Heart right ventricle (tissue), 16 donors: Measurements from ENCODE around the gene CORIN. TPM values are rescaled to one million over a fixed set of nuclear protein-coding genes. Genes with fewer than 3 reads are reported as not detected.

Experiments used
- ATAC-seq, 8 donors: fragments of 200-7000 bp; cut with Tn5 transposase; one replicate each; pipeline ENCODE4 v1.9.1; 2020; ENCODE audit warnings: mild to moderate bottlenecking in 8 of 8, moderate library complexity in 8 of 8, moderate number of reproducible peaks in 1 of 8
- DNase-seq, 2 donors: peaks; one replicate each; pipeline ENCODE4 v3.0.0-alpha.2; 2020
- H3K27ac ChIP-seq, 10 donors: fragments of 200-600 bp; sonication (generic) in 2 of 10; one replicate each; pipeline versions ENCODE4 v1.5.0 to v1.8.0; 2020 to 2022; ENCODE audit warnings: mild to moderate bottlenecking in 3 of 10
- H3K27me3 ChIP-seq, 7 donors: fragments of 200-600 bp; one replicate each; pipeline ENCODE4 v1.8.0; 2021 to 2022; ENCODE audit warnings: mild to moderate bottlenecking in 2 of 7
- H3K36me3 ChIP-seq, 9 donors: fragments of 200-600 bp; sonication (generic) in 1 of 9; one replicate each; pipeline versions ENCODE4 v1.5.0 to v1.8.0; 2020 to 2022; ENCODE audit warnings: mild to moderate bottlenecking in 2 of 9
- H3K4me1 ChIP-seq, 9 donors: fragments of 200-600 bp; sonication (generic) in 1 of 9; one replicate each; pipeline versions ENCODE4 v1.5.0 to v1.8.0; 2020 to 2022; ENCODE audit warnings: mild to moderate bottlenecking in 4 of 9
- H3K4me3 ChIP-seq, 10 donors: fragments of 200-600 bp; sonication (generic) in 2 of 10; one replicate each; pipeline versions ENCODE4 v1.5.0 to v1.8.0; 2020 to 2022; ENCODE audit warnings: mild to moderate bottlenecking in 7 of 10, moderate library complexity in 2 of 10
- H3K9me3 ChIP-seq, 11 donors: fragments of 200-600 bp in 10 of 11; sonication (generic) in 2 of 11; one replicate each; pipeline versions ENCODE4 v1.5.0 to v1.8.0; 2013 to 2022; ENCODE audit warnings: mild to moderate bottlenecking in 2 of 11, control low read depth in 1 of 11, moderate library complexity in 1 of 11
- WGBS, 2 donors: extraction: QIAGEN DNeasy Blood & Tissue Kit; methylation state at CpG; one replicate each; pipeline ENCODE4 v1.1.7; 2013; ENCODE audit warnings: inconsistent platforms in 1 of 2; 5-methylcytosine and 5-hydroxymethylcytosine counted together
- intact Hi-C, 10 donors: fragments of 100-400 bp; cut with DNase I; formaldehyde crosslinking; loops; one replicate each; pipeline versions ENCODE4 v1.11.1 to v1.14.2; 2022
- polyA plus RNA-seq, 2 donors: library from polyadenylated mRNA; stranded (reverse); fragments of 200-250 nt; gene quantifications; one replicate each; pipeline ENCODE4 v1.2.3, GENCODE V29; 2013
- total RNA-seq, 10 donors: library from RNA; stranded (reverse); fragmentation: NEBNext Ultra II Directional in 3 of 10; extraction: Animal tissue kit (Norgen Biotek cat#: 25700) in 3 of 10; gene quantifications; one replicate each; pipeline versions ENCODE4 v1.2.1 to v1.2.4, GENCODE V29; 2021 to 2023
- TF ChIP-seq, protein P1 (sequence below), 9 donors: fragments of 200-600 bp; sonication (generic) in 2 of 9; IDR thresholded peaks; one replicate each; pipeline versions ENCODE4 v1.5.0 to v1.8.0; 2021 to 2022; ENCODE audit warnings: antibody characterized with exemption in 9 of 9, mild to moderate bottlenecking in 5 of 9, moderate library complexity in 1 of 9
- donor health status: Arrhythmogenic right ventricular cardiomyopathy.
- donor health status: ischemic (EF 13 %, LVEDD 7.1; RV severe dilation, severe dysfunction).
- donor health status: healthy with polysubstance abuse.
- donor health status: DM: no; HTN: yes; CAD: no.
- donor health status: DM: no; HTN: no; CAD: no.
- donor health status: ischemic (EF 25% LVEDD 6.9; RV normal size, moderate dysfunction).
- donor health status: ischemic (EF 25% LVEDD 5.7; RV mildly dilated, moderate dysfunction).
- donor health status: healthy.
- donor health status: DM: yes; HTN: yes; CAD: no.
- donor health status: Ischemic cardiomyopathy.
- donor health status: ischemic (EF 35%, LVEDD 5.7; RV mildly dilated, moderate dysfunction).
- donor health status: nonischemic (EF 11% LVEDD 7.7; RV severe dilation, severe dysfunction).
- donor health status: DM: yes; HTN: yes; CAD: no.
- donor health status: PGD.
- donor health status: ischemic (EF 29% LVEDD 5.4; RV normal size, mild dysfunction).
- donor health status: nonischemic (EF 23%, LVEDD 6.1; RV moderate dilation, normal function).

The CORIN gene
- total and polyA plus RNA-seq, 12 donors, result 8.4 to 159 (median 70.2) TPM

DNA sequence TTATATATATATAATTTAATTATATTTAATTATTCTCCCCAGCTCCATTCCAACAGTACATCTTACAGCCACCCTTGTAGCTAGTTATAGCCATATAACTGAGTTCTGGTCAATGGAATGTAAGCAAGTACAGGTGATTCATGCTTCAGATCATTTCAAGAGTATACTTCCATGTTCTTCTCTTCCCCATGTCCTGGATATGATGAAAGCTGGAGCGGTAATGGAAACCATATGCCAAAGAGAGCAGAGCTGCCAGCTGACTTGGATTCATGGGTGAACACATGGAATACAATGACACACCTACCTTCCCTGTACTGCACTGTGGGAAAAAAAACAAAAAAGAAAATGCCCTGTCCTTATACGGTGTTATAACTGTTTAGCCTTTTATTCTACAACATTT lies 17.5 kb upstream of the CORIN start:
- Histone ChIP-seq H3K27me3 (no peaks in the 10 kb centered on the region), H3K4me3 (no peak overlapping the region), H3K36me3 (peaks cover 0 to 35% (median 4%) of the 10 kb centered on the region in 9 donors), H3K27ac (peak overlapping the region in 1 of 10 donors; percentile 42), H3K4me1 (peaks cover 0 to 21% (median 6%) of the 10 kb centered on the region in 9 donors), H3K9me3 (no peaks in the 10 kb centered on the region)
- DNase-seq (no peak), ATAC-seq (peak in 1 of 8 donors; percentile 55)
- TF ChIP-seq, protein P1, sequence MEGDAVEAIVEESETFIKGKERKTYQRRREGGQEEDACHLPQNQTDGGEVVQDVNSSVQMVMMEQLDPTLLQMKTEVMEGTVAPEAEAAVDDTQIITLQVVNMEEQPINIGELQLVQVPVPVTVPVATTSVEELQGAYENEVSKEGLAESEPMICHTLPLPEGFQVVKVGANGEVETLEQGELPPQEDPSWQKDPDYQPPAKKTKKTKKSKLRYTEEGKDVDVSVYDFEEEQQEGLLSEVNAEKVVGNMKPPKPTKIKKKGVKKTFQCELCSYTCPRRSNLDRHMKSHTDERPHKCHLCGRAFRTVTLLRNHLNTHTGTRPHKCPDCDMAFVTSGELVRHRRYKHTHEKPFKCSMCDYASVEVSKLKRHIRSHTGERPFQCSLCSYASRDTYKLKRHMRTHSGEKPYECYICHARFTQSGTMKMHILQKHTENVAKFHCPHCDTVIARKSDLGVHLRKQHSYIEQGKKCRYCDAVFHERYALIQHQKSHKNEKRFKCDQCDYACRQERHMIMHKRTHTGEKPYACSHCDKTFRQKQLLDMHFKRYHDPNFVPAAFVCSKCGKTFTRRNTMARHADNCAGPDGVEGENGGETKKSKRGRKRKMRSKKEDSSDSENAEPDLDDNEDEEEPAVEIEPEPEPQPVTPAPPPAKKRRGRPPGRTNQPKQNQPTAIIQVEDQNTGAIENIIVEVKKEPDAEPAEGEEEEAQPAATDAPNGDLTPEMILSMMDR (IDR thresholded peaks at IDR 0.05), result no peak
- intact Hi-C loops, result no loop called here
- 95 to 98% methylated on average over 2 of the region's 2 CpGs for WGBS, 2 donors

DNA sequence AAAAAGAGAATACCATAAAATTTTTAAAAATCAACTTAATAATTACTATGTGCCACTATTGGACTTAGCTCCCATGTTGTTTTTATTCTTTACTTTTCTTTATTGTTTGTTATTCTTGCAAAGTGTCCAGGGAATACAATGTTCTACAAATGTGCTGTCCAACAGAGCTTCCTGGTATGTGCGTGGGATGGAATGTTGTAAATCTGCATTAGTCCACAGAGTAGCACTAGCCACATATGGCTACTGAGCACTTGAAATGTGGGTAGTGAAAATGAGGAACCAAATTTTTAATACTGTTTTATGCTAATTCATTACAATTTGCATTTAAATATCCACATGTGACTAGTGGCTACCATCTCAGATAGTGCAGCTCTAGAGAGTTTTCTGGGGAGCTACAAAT lies 14.3 kb upstream of the CORIN start:
- H3K27me3 ChIP-seq, result no peaks in the 10 kb centered on the region
- H3K9me3 ChIP-seq, result no peaks in the 10 kb centered on the region
- TF ChIP-seq, protein P1 (IDR thresholded peaks at IDR 0.05), result no peak
- ATAC-seq (peak in 4 of 8 donors; percentile 34 to 95 (median 72)), DNase-seq (no peak)
- H3K36me3 ChIP-seq, result peaks cover 0 to 58% (median 5%) of the 10 kb centered on the region in 9 donors
- H3K4me1 ChIP-seq, result peaks cover 0 to 21% (median 6%) of the 10 kb centered on the region in 9 donors
- no peak overlapping the region for H3K4me3 ChIP-seq
- intact Hi-C loops, result no loop called here
- WGBS, 2 donors, result 44 to 46% methylated on average over 1 of the region's 1 CpG
- peak overlapping the region in 1 of 10 donors; percentile 42 for H3K27ac ChIP-seq

DNA sequence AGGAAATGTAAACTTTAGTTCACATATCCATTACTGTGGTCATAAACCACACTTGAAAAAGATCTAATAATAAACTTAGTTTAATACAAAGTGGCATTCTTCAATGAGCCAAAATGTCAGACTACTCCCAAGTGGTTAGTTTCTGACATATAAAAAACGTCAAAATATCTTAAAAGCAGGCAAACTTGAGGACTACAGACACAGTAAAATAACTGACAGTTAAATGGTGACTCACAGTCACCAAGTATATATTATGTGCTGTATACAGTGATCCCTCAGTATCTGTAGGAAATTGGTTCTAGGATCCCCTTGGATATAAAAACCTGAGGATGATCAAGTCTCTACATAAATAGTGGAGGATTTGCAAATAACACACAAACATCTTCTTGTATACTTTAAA lies 11.6 kb upstream of the CORIN start:
- H3K4me1 ChIP-seq, result peaks cover 0 to 21% (median 6%) of the 10 kb centered on the region in 9 donors
- no peaks in the 10 kb centered on the region for H3K9me3 ChIP-seq
- no peak overlapping the region for H3K4me3 ChIP-seq
- intact Hi-C loops, result no loop called here
- peaks cover 0 to 59% (median 5%) of the 10 kb centered on the region in 9 donors for H3K36me3 ChIP-seq
- ATAC-seq (no peak), DNase-seq (no peak)
- TF ChIP-seq, protein P1 (IDR thresholded peaks at IDR 0.05), result no peak
- H3K27me3 ChIP-seq, result no peaks in the 10 kb centered on the region
- peak overlapping the region in 1 of 10 donors; percentile 55 for H3K27ac ChIP-seq
- 49 to 50% methylated on average over 1 of the region's 1 CpG for WGBS, 2 donors

DNA sequence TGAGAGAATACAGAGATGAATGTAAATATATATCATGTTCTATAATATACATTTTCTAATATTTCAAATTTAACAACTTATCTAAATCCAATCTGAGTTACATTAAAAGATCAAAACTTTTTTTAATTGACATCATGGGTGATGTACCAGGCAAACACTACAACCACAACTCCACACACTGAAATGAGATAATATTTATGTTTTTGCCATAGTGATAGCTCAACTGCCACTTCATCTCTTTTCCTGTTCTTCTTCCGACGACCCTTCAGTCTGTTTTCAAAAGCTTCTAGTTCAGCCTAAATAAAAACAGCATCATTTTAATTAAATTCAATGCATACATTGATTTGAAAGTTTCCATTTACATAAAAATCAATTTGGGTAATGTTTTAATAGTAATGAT lies 10.2 kb upstream of the CORIN start:
- Histone ChIP-seq H3K27me3 (no peaks in the 10 kb centered on the region), H3K36me3 (peaks cover 0 to 56% (median 5%) of the 10 kb centered on the region in 9 donors), H3K4me1 (peaks cover 0 to 11% (median 6%) of the 10 kb centered on the region in 9 donors), H3K27ac (no peak overlapping the region), H3K9me3 (no peaks in the 10 kb centered on the region), H3K4me3 (no peak overlapping the region)
- WGBS, 2 donors, result 82 to 83% methylated on average over 2 of the region's 2 CpGs
- TF ChIP-seq, protein P1 (IDR thresholded peaks at IDR 0.05), result no peak
- intact Hi-C loops, result no loop called here
- ATAC-seq, result no peak
- no peak for DNase-seq
